ENCODE measurements around the gene HILPDA. TPM values are rescaled to one million over a fixed set of nuclear protein-coding genes. Genes with fewer than 3 reads are reported as not detected.
A peak's percentile ranks its signal among the peaks of the same experiment; 100 is the strongest.

HILPDA gene
- total and polyA plus RNA-seq, 10 of the 15 experiments (the other 5 are each of a cell fraction or from before 2014, with no cell fraction given): 12.0 to 232 (median 26.4) TPM

- TF ChIP-seq TCF3 (IDR thresholded peaks at IDR 0.05; ENCODE audit: borderline replicate concordance, insufficient read depth, low read depth, low read length) (no peak), POLR2AphosphoS5 (IDR thresholded peaks at IDR 0.05; ENCODE audit: low read length) (no peak), ETV6 (conservative IDR thresholded peaks at IDR 0.05 in 1 of 2, IDR thresholded peaks at IDR 0.05 in 1 of 2; ENCODE audit: borderline replicate concordance in 1 of 2, low read depth in 1 of 2) (no peak), IKZF2 (IDR thresholded peaks at IDR 0.05) (peak; percentile 51 to 58; a peak in 3 of 4 replicates), CHD2 (IDR thresholded peaks at IDR 0.05; ENCODE audit: borderline replicate concordance, low read depth, low read length) (0 out of 2 replicates have a peak, but pooled peaks have one; percentile 14), HCFC1 (IDR thresholded peaks at IDR 0.05; ENCODE audit: low read length) (no peak), RB1 (IDR thresholded peaks at IDR 0.05; ENCODE audit: borderline replicate concordance) (no peak), PKNOX1 (IDR thresholded peaks at IDR 0.05) (peak; percentile 17; the same call in 1 of the 2 replicates), EGR1 (IDR thresholded peaks at IDR 0.05; ENCODE audit: borderline replicate concordance in 1 of 2, low read depth in 2 of 2, low read length in 2 of 2) (no peak), PML (IDR thresholded peaks at IDR 0.05; ENCODE audit: low read length) (no peak)
- TF ChIP-seq, protein P1, sequence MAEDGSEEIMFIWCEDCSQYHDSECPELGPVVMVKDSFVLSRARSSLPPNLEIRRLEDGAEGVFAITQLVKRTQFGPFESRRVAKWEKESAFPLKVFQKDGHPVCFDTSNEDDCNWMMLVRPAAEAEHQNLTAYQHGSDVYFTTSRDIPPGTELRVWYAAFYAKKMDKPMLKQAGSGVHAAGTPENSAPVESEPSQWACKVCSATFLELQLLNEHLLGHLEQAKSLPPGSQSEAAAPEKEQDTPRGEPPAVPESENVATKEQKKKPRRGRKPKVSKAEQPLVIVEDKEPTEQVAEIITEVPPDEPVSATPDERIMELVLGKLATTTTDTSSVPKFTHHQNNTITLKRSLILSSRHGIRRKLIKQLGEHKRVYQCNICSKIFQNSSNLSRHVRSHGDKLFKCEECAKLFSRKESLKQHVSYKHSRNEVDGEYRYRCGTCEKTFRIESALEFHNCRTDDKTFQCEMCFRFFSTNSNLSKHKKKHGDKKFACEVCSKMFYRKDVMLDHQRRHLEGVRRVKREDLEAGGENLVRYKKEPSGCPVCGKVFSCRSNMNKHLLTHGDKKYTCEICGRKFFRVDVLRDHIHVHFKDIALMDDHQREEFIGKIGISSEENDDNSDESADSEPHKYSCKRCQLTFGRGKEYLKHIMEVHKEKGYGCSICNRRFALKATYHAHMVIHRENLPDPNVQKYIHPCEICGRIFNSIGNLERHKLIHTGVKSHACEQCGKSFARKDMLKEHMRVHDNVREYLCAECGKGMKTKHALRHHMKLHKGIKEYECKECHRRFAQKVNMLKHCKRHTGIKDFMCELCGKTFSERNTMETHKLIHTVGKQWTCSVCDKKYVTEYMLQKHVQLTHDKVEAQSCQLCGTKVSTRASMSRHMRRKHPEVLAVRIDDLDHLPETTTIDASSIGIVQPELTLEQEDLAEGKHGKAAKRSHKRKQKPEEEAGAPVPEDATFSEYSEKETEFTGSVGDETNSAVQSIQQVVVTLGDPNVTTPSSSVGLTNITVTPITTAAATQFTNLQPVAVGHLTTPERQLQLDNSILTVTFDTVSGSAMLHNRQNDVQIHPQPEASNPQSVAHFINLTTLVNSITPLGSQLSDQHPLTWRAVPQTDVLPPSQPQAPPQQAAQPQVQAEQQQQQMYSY (CRISPR knock-in tag; IDR thresholded peaks at IDR 0.05): no peak
- TF ChIP-seq, protein P2, sequence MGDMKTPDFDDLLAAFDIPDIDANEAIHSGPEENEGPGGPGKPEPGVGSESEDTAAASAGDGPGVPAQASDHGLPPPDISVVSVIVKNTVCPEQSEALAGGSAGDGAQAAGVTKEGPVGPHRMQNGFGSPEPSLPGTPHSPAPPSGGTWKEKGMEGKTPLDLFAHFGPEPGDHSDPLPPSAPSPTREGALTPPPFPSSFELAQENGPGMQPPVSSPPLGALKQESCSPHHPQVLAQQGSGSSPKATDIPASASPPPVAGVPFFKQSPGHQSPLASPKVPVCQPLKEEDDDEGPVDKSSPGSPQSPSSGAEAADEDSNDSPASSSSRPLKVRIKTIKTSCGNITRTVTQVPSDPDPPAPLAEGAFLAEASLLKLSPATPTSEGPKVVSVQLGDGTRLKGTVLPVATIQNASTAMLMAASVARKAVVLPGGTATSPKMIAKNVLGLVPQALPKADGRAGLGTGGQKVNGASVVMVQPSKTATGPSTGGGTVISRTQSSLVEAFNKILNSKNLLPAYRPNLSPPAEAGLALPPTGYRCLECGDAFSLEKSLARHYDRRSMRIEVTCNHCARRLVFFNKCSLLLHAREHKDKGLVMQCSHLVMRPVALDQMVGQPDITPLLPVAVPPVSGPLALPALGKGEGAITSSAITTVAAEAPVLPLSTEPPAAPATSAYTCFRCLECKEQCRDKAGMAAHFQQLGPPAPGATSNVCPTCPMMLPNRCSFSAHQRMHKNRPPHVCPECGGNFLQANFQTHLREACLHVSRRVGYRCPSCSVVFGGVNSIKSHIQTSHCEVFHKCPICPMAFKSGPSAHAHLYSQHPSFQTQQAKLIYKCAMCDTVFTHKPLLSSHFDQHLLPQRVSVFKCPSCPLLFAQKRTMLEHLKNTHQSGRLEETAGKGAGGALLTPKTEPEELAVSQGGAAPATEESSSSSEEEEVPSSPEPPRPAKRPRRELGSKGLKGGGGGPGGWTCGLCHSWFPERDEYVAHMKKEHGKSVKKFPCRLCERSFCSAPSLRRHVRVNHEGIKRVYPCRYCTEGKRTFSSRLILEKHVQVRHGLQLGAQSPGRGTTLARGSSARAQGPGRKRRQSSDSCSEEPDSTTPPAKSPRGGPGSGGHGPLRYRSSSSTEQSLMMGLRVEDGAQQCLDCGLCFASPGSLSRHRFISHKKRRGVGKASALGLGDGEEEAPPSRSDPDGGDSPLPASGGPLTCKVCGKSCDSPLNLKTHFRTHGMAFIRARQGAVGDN (IDR thresholded peaks at IDR 0.05): no peak
- TF ChIP-seq, protein P3, sequence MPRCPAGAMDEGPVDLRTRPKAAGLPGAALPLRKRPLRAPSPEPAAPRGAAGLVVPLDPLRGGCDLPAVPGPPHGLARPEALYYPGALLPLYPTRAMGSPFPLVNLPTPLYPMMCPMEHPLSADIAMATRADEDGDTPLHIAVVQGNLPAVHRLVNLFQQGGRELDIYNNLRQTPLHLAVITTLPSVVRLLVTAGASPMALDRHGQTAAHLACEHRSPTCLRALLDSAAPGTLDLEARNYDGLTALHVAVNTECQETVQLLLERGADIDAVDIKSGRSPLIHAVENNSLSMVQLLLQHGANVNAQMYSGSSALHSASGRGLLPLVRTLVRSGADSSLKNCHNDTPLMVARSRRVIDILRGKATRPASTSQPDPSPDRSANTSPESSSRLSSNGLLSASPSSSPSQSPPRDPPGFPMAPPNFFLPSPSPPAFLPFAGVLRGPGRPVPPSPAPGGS (IDR thresholded peaks at IDR 0.05; ENCODE audit: borderline replicate concordance, insufficient read depth, low read depth, low read length, poor library complexity, severe bottlenecking): no peak
- TF ChIP-seq, protein P4, sequence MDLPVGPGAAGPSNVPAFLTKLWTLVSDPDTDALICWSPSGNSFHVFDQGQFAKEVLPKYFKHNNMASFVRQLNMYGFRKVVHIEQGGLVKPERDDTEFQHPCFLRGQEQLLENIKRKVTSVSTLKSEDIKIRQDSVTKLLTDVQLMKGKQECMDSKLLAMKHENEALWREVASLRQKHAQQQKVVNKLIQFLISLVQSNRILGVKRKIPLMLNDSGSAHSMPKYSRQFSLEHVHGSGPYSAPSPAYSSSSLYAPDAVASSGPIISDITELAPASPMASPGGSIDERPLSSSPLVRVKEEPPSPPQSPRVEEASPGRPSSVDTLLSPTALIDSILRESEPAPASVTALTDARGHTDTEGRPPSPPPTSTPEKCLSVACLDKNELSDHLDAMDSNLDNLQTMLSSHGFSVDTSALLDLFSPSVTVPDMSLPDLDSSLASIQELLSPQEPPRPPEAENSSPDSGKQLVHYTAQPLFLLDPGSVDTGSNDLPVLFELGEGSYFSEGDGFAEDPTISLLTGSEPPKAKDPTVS (IDR thresholded peaks at IDR 0.05; ENCODE audit: low read depth, low read length): no peak
- TF ChIP-seq, protein P5, sequence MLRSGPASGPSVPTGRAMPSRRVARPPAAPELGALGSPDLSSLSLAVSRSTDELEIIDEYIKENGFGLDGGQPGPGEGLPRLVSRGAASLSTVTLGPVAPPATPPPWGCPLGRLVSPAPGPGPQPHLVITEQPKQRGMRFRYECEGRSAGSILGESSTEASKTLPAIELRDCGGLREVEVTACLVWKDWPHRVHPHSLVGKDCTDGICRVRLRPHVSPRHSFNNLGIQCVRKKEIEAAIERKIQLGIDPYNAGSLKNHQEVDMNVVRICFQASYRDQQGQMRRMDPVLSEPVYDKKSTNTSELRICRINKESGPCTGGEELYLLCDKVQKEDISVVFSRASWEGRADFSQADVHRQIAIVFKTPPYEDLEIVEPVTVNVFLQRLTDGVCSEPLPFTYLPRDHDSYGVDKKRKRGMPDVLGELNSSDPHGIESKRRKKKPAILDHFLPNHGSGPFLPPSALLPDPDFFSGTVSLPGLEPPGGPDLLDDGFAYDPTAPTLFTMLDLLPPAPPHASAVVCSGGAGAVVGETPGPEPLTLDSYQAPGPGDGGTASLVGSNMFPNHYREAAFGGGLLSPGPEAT (IDR thresholded peaks at IDR 0.05; ENCODE audit: low read depth): 0 out of 2 replicates have a peak, but pooled peaks have one; percentile 14
These were observed 3.3 kb downstream of the HILPDA start (continued) for GRCh38 chr7:128458956-128459355.

All from GM12878 (cell line).